ENCODE results near the gene GRB2. TPM values are rescaled to one million over a fixed set of nuclear protein-coding genes. Genes with fewer than 3 reads are reported as not detected.

The GRB2 gene
- total RNA-seq, 2 experiments from 2014 or later, result 149 to 155 TPM

- no peak for DNase-seq
- Mint-ChIP-seq H3K27ac (peak overlapping the region; percentile 95), H3K4me3 (peak overlapping the region; percentile 96), H3K4me1 (peaks cover 32% of the 10 kb centered on the region), H3K27me3 (peaks cover 2% of the 10 kb centered on the region), H3K9me3 (no peaks in the 10 kb centered on the region), H3K36me3 (peaks cover 6% of the 10 kb centered on the region)
- no peak for ATAC-seq (ENCODE audit: low read depth)
- POLR2A ChIA-PET, result interaction anchor here (0.5 to 2.8 kb wide), 19 partner anchors 10 to 275 kb away, joined by 3 to 41 read pairs (median 4); partner anchors contain the start of genes GGA3, LLGL2, MIF4GD and MRPS7
Observed at GRCh38 chr17:75406222-75406615, 741 bp upstream of the GRB2 start.

GRCh38 chr17:75404731-75405364, 630 bp downstream of the GRB2 start:
- POLR2A ChIA-PET, result interaction anchor here (0.7 to 2.8 kb wide), 12 partner anchors 8 to 379 kb away, joined by 3 to 41 read pairs (median 10); partner anchors contain the start of genes GGA3, MIF4GD, MRPS7 and SLC25A19
- no peaks in the 10 kb centered on the region for H3K9me3 Mint-ChIP-seq
- H3K27ac Mint-ChIP-seq, result peak overlapping the region; percentile 95
- ATAC-seq (ENCODE audit: low read depth), result peak; percentile 32
- peak; percentile 74 for DNase-seq
- peak overlapping the region; percentile 96 for H3K4me3 Mint-ChIP-seq
- peaks cover 2% of the 10 kb centered on the region for H3K27me3 Mint-ChIP-seq
- H3K4me1 Mint-ChIP-seq, result peaks cover 30% of the 10 kb centered on the region
- H3K36me3 Mint-ChIP-seq, result peaks cover 14% of the 10 kb centered on the region

- Mint-ChIP-seq H3K27ac (peak overlapping the region; percentile 95), H3K4me1 (peaks cover 30% of the 10 kb centered on the region), H3K9me3 (no peaks in the 10 kb centered on the region), H3K27me3 (peaks cover 2% of the 10 kb centered on the region), H3K36me3 (peaks cover 16% of the 10 kb centered on the region), H3K4me3 (peak overlapping the region; percentile 96)
- POLR2A ChIA-PET, result interaction anchor here (1.1 to 2.8 kb wide), 3 partner anchors 67 to 143 kb away, joined by 4 to 41 read pairs (median 20); partner anchors contain the start of genes GGA3, MRPS7 and SLC25A19
- ATAC-seq (ENCODE audit: low read depth) (no peak), DNase-seq (peak; percentile 49)
Observed at GRCh38 chr17:75404223-75404730, 1.2 kb downstream of the GRB2 start.

GRCh38 chr17:75403131-75403530, 2.3 kb downstream of the GRB2 start:
- POLR2A ChIA-PET, result interaction anchor here (0.7 kb wide), 2 partner anchors 80 to 790 kb away, joined by 3 read pairs; no protein-coding TSS in a partner anchor
- Mint-ChIP-seq H3K4me3 (peak overlapping the region; percentile 96), H3K4me1 (peaks cover 31% of the 10 kb centered on the region), H3K27ac (peak overlapping the region; percentile 80), H3K27me3 (peaks cover under 1% of the 10 kb centered on the region), H3K36me3 (peaks cover 16% of the 10 kb centered on the region), H3K9me3 (no peaks in the 10 kb centered on the region)
- ATAC-seq (ENCODE audit: low read depth), result no peak
- no peak for DNase-seq

GRCh38 chr17:75402026-75402425, 3.5 kb downstream of the GRB2 start:
- POLR2A ChIA-PET, result interaction anchor here (1.3 to 2.2 kb wide), 4 partner anchors 56 to 140 kb away, joined by 3 to 7 read pairs (median 3); partner anchors contain the start of genes GGA3, MIF4GD and MRPS7
- peak overlapping the region; percentile 33 for H3K4me3 Mint-ChIP-seq

GRCh38 chr17:75400326-75400939, 5.0 kb downstream of the GRB2 start:
- DNase-seq (no peak), ATAC-seq (ENCODE audit: low read depth) (no peak)
- H3K27me3 Mint-ChIP-seq, result no peaks in the 10 kb centered on the region
- H3K27ac Mint-ChIP-seq, result no peak overlapping the region
- peaks cover 40% of the 10 kb centered on the region for H3K4me1 Mint-ChIP-seq
- H3K36me3 Mint-ChIP-seq, result peaks cover 16% of the 10 kb centered on the region
- no peak overlapping the region for H3K4me3 Mint-ChIP-seq
- POLR2A ChIA-PET, result interaction anchor here (0.6 to 2.2 kb wide), 4 partner anchors 10 to 130 kb away, joined by 3 to 8 read pairs (median 7); partner anchors contain the start of gene MIF4GD
- H3K9me3 Mint-ChIP-seq, result no peaks in the 10 kb centered on the region

More at GRCh38 chr17:75402026-75402425, 3.5 kb downstream of the GRB2 start:
- ATAC-seq (ENCODE audit: low read depth) (no peak), DNase-seq (no peak)
- no peaks in the 10 kb centered on the region for H3K27me3 Mint-ChIP-seq
- peaks cover 16% of the 10 kb centered on the region for H3K36me3 Mint-ChIP-seq
- no peaks in the 10 kb centered on the region for H3K9me3 Mint-ChIP-seq
- peaks cover 37% of the 10 kb centered on the region for H3K4me1 Mint-ChIP-seq
- no peak overlapping the region for H3K27ac Mint-ChIP-seq

- no peak overlapping the region for H3K4me3 Mint-ChIP-seq
- no peaks in the 10 kb centered on the region for H3K27me3 Mint-ChIP-seq
- no peaks in the 10 kb centered on the region for H3K9me3 Mint-ChIP-seq
- H3K27ac Mint-ChIP-seq, result no peak overlapping the region
- DNase-seq (no peak), ATAC-seq (ENCODE audit: low read depth) (no peak)
- POLR2A ChIA-PET, result no interaction called here
- peaks cover 16% of the 10 kb centered on the region for H3K36me3 Mint-ChIP-seq
- peaks cover 55% of the 10 kb centered on the region for H3K4me1 Mint-ChIP-seq
Observed at GRCh38 chr17:75398279-75398678, 7.2 kb downstream of the GRB2 start.

GRCh38 chr17:75397217-75397616, 8.3 kb downstream of the GRB2 start:
- H3K9me3 Mint-ChIP-seq, result no peaks in the 10 kb centered on the region
- H3K27me3 Mint-ChIP-seq, result no peaks in the 10 kb centered on the region
- POLR2A ChIA-PET, result interaction anchor here (1.0 to 3.9 kb wide), 3 partner anchors 8 to 126 kb away, joined by 3 to 23 read pairs (median 8); partner anchors contain the start of genes GRB2, MIF4GD and SLC25A19
- peaks cover 20% of the 10 kb centered on the region for H3K36me3 Mint-ChIP-seq
- no peak overlapping the region for H3K27ac Mint-ChIP-seq
- DNase-seq (no peak), ATAC-seq (ENCODE audit: low read depth) (no peak)
- no peak overlapping the region for H3K4me3 Mint-ChIP-seq
- H3K4me1 Mint-ChIP-seq, result peaks cover 54% of the 10 kb centered on the region

- Mint-ChIP-seq H3K27ac (no peak overlapping the region), H3K4me1 (peaks cover 53% of the 10 kb centered on the region), H3K9me3 (no peaks in the 10 kb centered on the region), H3K4me3 (no peak overlapping the region), H3K27me3 (no peaks in the 10 kb centered on the region), H3K36me3 (peaks cover 22% of the 10 kb centered on the region)
- DNase-seq (no peak), ATAC-seq (ENCODE audit: low read depth) (no peak)
- POLR2A ChIA-PET, result interaction anchor here (0.6 to 3.9 kb wide), 4 partner anchors 9 to 126 kb away, joined by 3 to 23 read pairs (median 6); partner anchors contain the start of genes GRB2, MIF4GD and SLC25A19
Observed at GRCh38 chr17:75396796-75397195, 8.7 kb downstream of the GRB2 start.

GRCh38 chr17:75396025-75396424, 9.5 kb downstream of the GRB2 start:
- no peak for ATAC-seq (ENCODE audit: low read depth)
- Mint-ChIP-seq H3K4me3 (no peak overlapping the region), H3K9me3 (no peaks in the 10 kb centered on the region), H3K36me3 (peaks cover 23% of the 10 kb centered on the region), H3K27ac (peak overlapping the region; percentile 43), H3K4me1 (peaks cover 52% of the 10 kb centered on the region), H3K27me3 (no peaks in the 10 kb centered on the region)
- DNase-seq, result no peak
- POLR2A ChIA-PET, result interaction anchor here (0.7 to 3.9 kb wide), 3 partner anchors 9 to 374 kb away, joined by 3 to 23 read pairs (median 8); partner anchors contain the start of genes GRB2 and SLC25A19

GRCh38 chr17:75394332-75394918, 11.1 kb downstream of the GRB2 start:
- H3K4me3 Mint-ChIP-seq, result peak overlapping the region; percentile 99
- H3K36me3 Mint-ChIP-seq, result peaks cover 25% of the 10 kb centered on the region
- H3K27ac Mint-ChIP-seq, result peak overlapping the region; percentile 83
- no peak for DNase-seq
- peak; percentile 5 for ATAC-seq (ENCODE audit: low read depth)
- H3K4me1 Mint-ChIP-seq, result peaks cover 53% of the 10 kb centered on the region
- H3K27me3 Mint-ChIP-seq, result no peaks in the 10 kb centered on the region
- POLR2A ChIA-PET, result interaction anchor here (0.5 to 3.9 kb wide), 9 partner anchors 11 to 204 kb away, joined by 3 to 23 read pairs (median 4); partner anchors contain the start of genes GRB2, SLC25A19 and TMEM94
- no peaks in the 10 kb centered on the region for H3K9me3 Mint-ChIP-seq

GRCh38 chr17:75393523-75394331, 11.8 kb downstream of the GRB2 start:
- peak; percentile 91 for ATAC-seq (ENCODE audit: low read depth)
- DNase-seq, result peak; percentile 82
- H3K4me1 Mint-ChIP-seq, result peaks cover 59% of the 10 kb centered on the region
- H3K27me3 Mint-ChIP-seq, result no peaks in the 10 kb centered on the region
- no peaks in the 10 kb centered on the region for H3K9me3 Mint-ChIP-seq
- H3K36me3 Mint-ChIP-seq, result peaks cover 29% of the 10 kb centered on the region
- H3K27ac Mint-ChIP-seq, result peak overlapping the region; percentile 83
- POLR2A ChIA-PET, result interaction anchor here (0.5 to 3.9 kb wide), 14 partner anchors 12 to 205 kb away, joined by 3 to 23 read pairs (median 4); partner anchors contain the start of genes GGA3, GRB2, MIF4GD and SLC25A19
- H3K4me3 Mint-ChIP-seq, result peak overlapping the region; percentile 99

Measured in activated naive CD8-positive, alpha-beta T cell treated with anti-CD3 and anti-CD28 coated beads, Interleukin-2, amount 10 ng/mL, durations not matched to agents 7 days and 5 days (primary cell).